ENCODE measurements around the gene CCRL2. TPM values are rescaled to one million over a fixed set of nuclear protein-coding genes. Genes with fewer than 3 reads are reported as not detected.
A peak's percentile ranks its signal among the peaks of the same experiment; 100 is the strongest.

The CCRL2 gene
- total RNA-seq, 1 experiment from 2014 or later = not detected

- no peak overlapping the region for H3K27ac Mint-ChIP-seq
- no peaks in the 10 kb centered on the region for H3K4me1 Mint-ChIP-seq
- peak; percentile 64 for ATAC-seq
- POLR2A ChIA-PET = no interaction called here
- no peaks in the 10 kb centered on the region; the same call in 1 of the 2 replicates for H3K27me3 Mint-ChIP-seq (ENCODE audit: low read depth)
- CTCF ChIA-PET = interaction anchor here (0.5 to 3.5 kb wide), 58 partner anchors 10 to 942 kb away, joined by 3 to 65 read pairs (median 4); partner anchors contain the start of genes ALS2CL, CCR1, CCR5 and LTF
- H3K9me3 Mint-ChIP-seq = no peaks in the 10 kb centered on the region
- DNase-seq (ENCODE audit: low spot score) = peak; percentile 50
- TF ChIP-seq ZNF263 (CRISPR knock-in tag; IDR thresholded peaks at IDR 0.05; ENCODE audit: low read depth) (no peak), CTCF (IDR thresholded peaks at IDR 0.05) (peak; percentile 73), ATF6 (CRISPR knock-in tag; IDR thresholded peaks at IDR 0.05) (no peak), GTF2I (CRISPR knock-in tag; conservative IDR thresholded peaks at IDR 0.05) (no peak)
- no peak overlapping the region for H3K4me3 Mint-ChIP-seq
- H3K36me3 Mint-ChIP-seq = no peaks in the 10 kb centered on the region
Measured at GRCh38 chr3:46449755-46450552, 42.9 kb downstream of the CCRL2 start.

- no peak for TF ChIP-seq JUN (CRISPR knock-in tag; IDR thresholded peaks at IDR 0.05)
- no peak for TF ChIP-seq JAZF1 (CRISPR knock-in tag; IDR thresholded peaks at IDR 0.05)
- no peak for TF ChIP-seq SMAD3 (CRISPR knock-in tag; IDR thresholded peaks at IDR 0.05; ENCODE audit: borderline replicate concordance)
- TF ChIP-seq NFYB (CRISPR knock-in tag; conservative IDR thresholded peaks at IDR 0.05; ENCODE audit: low read depth) = no peak
- TF ChIP-seq ZNF219 (CRISPR knock-in tag; IDR thresholded peaks at IDR 0.05; ENCODE audit: borderline replicate concordance) = no peak
- TF ChIP-seq STAT6 (CRISPR knock-in tag; conservative IDR thresholded peaks at IDR 0.05; ENCODE audit: low read depth) = no peak
- no peak for TF ChIP-seq GTF2I (CRISPR knock-in tag; conservative IDR thresholded peaks at IDR 0.05)
- no peak for TF ChIP-seq ZNF423 (CRISPR knock-in tag; IDR thresholded peaks at IDR 0.05)
- TF ChIP-seq ZNF671 (CRISPR knock-in tag; IDR thresholded peaks at IDR 0.05) = no peak
- TF ChIP-seq ZNF416 (CRISPR knock-in tag; IDR thresholded peaks at IDR 0.05) = no peak
- TF ChIP-seq KAT7 (CRISPR knock-in tag; IDR thresholded peaks at IDR 0.05; ENCODE audit: borderline replicate concordance) = no peak
- TF ChIP-seq FOXJ3 (CRISPR knock-in tag; IDR thresholded peaks at IDR 0.05; ENCODE audit: borderline replicate concordance) = no peak
- no peak for TF ChIP-seq NR3C1 (CRISPR knock-in tag; conservative IDR thresholded peaks at IDR 0.05; ENCODE audit: low read depth)
- TF ChIP-seq TCF7 (CRISPR knock-in tag; IDR thresholded peaks at IDR 0.05; ENCODE audit: low read depth) = no peak
- no peak overlapping the region for H3K4me3 Mint-ChIP-seq
- no peak overlapping the region for H3K27ac Mint-ChIP-seq
- ATAC-seq = no peak
- no peaks in the 10 kb centered on the region; the same call in 1 of the 2 replicates for H3K27me3 Mint-ChIP-seq (ENCODE audit: low read depth)
- ChIA-PET CTCF (interaction anchor here (0.7 kb wide), 1 partner anchor 245 kb away, joined by 3 read pairs; the partner anchor contains the start of gene CCR1), POLR2A (no interaction called here)
- H3K9me3 Mint-ChIP-seq = no peaks in the 10 kb centered on the region
- H3K4me1 Mint-ChIP-seq = no peaks in the 10 kb centered on the region
- no peaks in the 10 kb centered on the region for H3K36me3 Mint-ChIP-seq
- no peak for DNase-seq (ENCODE audit: low spot score)
Measured at GRCh38 chr3:46453526-46454208, 46.6 kb downstream of the CCRL2 start.

Measured in WTC11 (cell line).